Gastroesophageal sphincter (tissue), 4 donors: ENCODE data around the gene RASSF5. TPM values are rescaled to one million over a fixed set of nuclear protein-coding genes. Genes with fewer than 3 reads are reported as not detected.

ENCODE experiments used
- ATAC-seq: fragments of 150-250 bp; one replicate; pipeline ENCODE4 v1.9.1; 2016; ENCODE audit warnings: mild to moderate bottlenecking, moderate library complexity
- H3K27ac ChIP-seq, 4 donors: fragments of 200-600 bp; sonication (generic) in 3 of 4; 1 replicate in 3 of 4; 2 replicates in 1 of 4; pipeline ENCODE4 v1.5.1; 2016 to 2019
- H3K27me3 ChIP-seq: fragments of 200-600 bp; sonication (generic); one replicate; pipeline ENCODE4 v1.5.1; 2019
- H3K36me3 ChIP-seq, 2 donors: fragments of 200-600 bp; sonication (generic); one replicate each; pipeline ENCODE4 v1.5.1; 2019; ENCODE audit warnings: control low read depth in 1 of 2
- H3K4me1 ChIP-seq, 3 donors: fragments of 200-600 bp; sonication (generic); 1 replicate in 2 of 3; 2 replicates in 1 of 3; pipeline ENCODE4 v1.5.1; 2016 to 2019; ENCODE audit warnings: control low read depth in 2 of 3
- H3K4me3 ChIP-seq, 2 donors: fragments of 200-600 bp; sonication (generic); one replicate each; pipeline ENCODE4 v1.5.1; 2019; ENCODE audit warnings: mild to moderate bottlenecking in 1 of 2, moderate library complexity in 1 of 2
- H3K9me3 ChIP-seq, 3 donors: fragments of 200-600 bp; sonication (generic); one replicate each; pipeline ENCODE4 v1.5.1; 2017 to 2019; ENCODE audit warnings: control low read depth in 2 of 3
- EP300 ChIP-seq: sonication (generic); formaldehyde crosslinking; IDR thresholded peaks from one replicate; pipeline ENCODE4 v1.6.1; 2017; ENCODE audit warnings: antibody characterized with exemption, mild to moderate bottlenecking
- POLR2A ChIP-seq, 2 donors: fragments of 450-650 bp; IDR thresholded peaks; one replicate each; pipeline ENCODE4 v1.6.1; 2017; ENCODE audit warnings: antibody characterized with exemption in 2 of 2, mild to moderate bottlenecking in 2 of 2, moderate library complexity in 1 of 2
- POLR2AphosphoS5 ChIP-seq: sonication (generic); formaldehyde crosslinking; IDR thresholded peaks from one replicate; pipeline ENCODE4 v1.6.1; 2017; ENCODE audit warnings: antibody characterized with exemption
- WGBS, 2 donors: methylation state at CpG; one replicate each; pipeline ENCODE4 v1.1.5; 2018; ENCODE audit warnings: low coverage in 1 of 2; 5-methylcytosine and 5-hydroxymethylcytosine counted together
- total RNA-seq, 4 donors: library from RNA; depleted of rRNA; stranded (reverse); fragments of >200 nt; gene quantifications; one replicate each; pipeline ENCODE4 v1.1.0, GENCODE V29; 2016
- TF ChIP-seq, protein P1 (sequence below), 4 experiments: fragments of 200-600 bp in 2 of 4; fragments of 450-650 bp in 2 of 4; sonication (generic) in 1 of 4; IDR thresholded peaks; one replicate each; pipeline ENCODE4 v1.5.1; 2017 to 2019; ENCODE audit warnings: antibody characterized with exemption in 4 of 4, mild to moderate bottlenecking in 2 of 4, moderate library complexity in 2 of 4

RASSF5 gene
- total RNA-seq, 4 donors from 2014 or later, result 6.2 to 23.3 (median 8.5) TPM

DNA sequence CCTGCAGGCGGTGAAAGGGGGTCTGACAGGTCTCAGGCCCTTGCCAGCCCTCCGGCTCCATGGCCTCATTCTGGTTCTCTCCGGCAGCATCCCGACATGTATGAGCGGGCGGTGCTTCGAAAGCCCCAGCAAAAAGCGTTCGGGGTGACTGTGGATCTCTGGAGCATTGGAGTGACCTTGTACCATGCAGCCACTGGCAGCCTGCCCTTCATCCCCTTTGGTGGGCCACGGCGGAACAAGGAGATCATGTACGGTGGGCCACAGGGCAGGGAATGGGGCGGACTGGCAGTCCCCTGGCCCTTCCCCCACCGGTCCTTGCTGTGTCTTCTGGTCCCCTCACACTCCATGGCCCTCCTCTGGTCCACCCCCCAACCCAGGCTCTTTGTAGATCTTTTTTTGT is 30.7 kb upstream of the RASSF5 start:
- TF ChIP-seq POLR2A (IDR thresholded peaks at IDR 0.05), result no peak
- TF ChIP-seq, protein P1, sequence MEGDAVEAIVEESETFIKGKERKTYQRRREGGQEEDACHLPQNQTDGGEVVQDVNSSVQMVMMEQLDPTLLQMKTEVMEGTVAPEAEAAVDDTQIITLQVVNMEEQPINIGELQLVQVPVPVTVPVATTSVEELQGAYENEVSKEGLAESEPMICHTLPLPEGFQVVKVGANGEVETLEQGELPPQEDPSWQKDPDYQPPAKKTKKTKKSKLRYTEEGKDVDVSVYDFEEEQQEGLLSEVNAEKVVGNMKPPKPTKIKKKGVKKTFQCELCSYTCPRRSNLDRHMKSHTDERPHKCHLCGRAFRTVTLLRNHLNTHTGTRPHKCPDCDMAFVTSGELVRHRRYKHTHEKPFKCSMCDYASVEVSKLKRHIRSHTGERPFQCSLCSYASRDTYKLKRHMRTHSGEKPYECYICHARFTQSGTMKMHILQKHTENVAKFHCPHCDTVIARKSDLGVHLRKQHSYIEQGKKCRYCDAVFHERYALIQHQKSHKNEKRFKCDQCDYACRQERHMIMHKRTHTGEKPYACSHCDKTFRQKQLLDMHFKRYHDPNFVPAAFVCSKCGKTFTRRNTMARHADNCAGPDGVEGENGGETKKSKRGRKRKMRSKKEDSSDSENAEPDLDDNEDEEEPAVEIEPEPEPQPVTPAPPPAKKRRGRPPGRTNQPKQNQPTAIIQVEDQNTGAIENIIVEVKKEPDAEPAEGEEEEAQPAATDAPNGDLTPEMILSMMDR (IDR thresholded peaks at IDR 0.05), result no peak
- TF ChIP-seq POLR2AphosphoS5, result no peak
- no peak for TF ChIP-seq EP300
- no peaks in the 10 kb centered on the region for H3K27me3 ChIP-seq
- peaks cover 0 to 41% of the 10 kb centered on the region in 2 donors for H3K36me3 ChIP-seq
- H3K4me1 ChIP-seq, result peaks cover 0 to 15% (median 0%) of the 10 kb centered on the region in 3 donors
- no peaks in the 10 kb centered on the region for H3K9me3 ChIP-seq
- 92% methylated on average over 2 of the region's 14 CpGs; no CpG with 5 or more reads in 1 of the 2 donors for WGBS, 2 donors
- ATAC-seq, result no peak
- no peak overlapping the region for H3K4me3 ChIP-seq
- no peak overlapping the region for H3K27ac ChIP-seq

DNA sequence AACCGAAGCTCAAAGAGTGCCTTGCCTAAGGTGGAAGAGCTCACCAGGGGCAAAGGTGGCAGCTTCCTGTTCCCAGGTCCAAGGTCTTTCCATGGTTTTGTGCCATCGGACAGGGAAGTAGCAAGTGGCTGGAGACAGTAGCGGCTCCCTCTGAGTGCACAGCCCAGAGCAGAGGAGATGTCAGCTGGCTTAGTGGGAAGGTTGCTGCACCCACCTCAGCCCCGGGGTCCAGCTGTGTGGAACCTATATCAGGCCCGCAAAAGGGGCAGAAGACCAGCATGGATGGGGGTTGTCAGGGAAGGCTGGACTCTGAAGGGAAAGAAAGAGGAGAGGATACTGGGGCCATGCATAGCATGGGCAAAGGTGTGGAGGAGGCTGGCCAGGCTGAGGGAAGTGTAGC is 30.2 kb upstream of the RASSF5 start:
- H3K27me3 ChIP-seq, result no peaks in the 10 kb centered on the region
- H3K4me1 ChIP-seq, result peaks cover 0 to 10% (median 0%) of the 10 kb centered on the region in 3 donors
- peaks cover 0 to 41% of the 10 kb centered on the region in 2 donors for H3K36me3 ChIP-seq
- no peak for TF ChIP-seq POLR2A (IDR thresholded peaks at IDR 0.05)
- no peak for TF ChIP-seq POLR2AphosphoS5
- no peak for TF ChIP-seq EP300
- TF ChIP-seq, protein P1 (IDR thresholded peaks at IDR 0.05), result no peak
- no peak overlapping the region for H3K4me3 ChIP-seq
- ATAC-seq, result no peak
- no peak overlapping the region for H3K27ac ChIP-seq
- 100% methylated on average over 1 of the region's 5 CpGs; no CpG with 5 or more reads in 1 of the 2 donors for WGBS, 2 donors
- H3K9me3 ChIP-seq, result no peaks in the 10 kb centered on the region

DNA sequence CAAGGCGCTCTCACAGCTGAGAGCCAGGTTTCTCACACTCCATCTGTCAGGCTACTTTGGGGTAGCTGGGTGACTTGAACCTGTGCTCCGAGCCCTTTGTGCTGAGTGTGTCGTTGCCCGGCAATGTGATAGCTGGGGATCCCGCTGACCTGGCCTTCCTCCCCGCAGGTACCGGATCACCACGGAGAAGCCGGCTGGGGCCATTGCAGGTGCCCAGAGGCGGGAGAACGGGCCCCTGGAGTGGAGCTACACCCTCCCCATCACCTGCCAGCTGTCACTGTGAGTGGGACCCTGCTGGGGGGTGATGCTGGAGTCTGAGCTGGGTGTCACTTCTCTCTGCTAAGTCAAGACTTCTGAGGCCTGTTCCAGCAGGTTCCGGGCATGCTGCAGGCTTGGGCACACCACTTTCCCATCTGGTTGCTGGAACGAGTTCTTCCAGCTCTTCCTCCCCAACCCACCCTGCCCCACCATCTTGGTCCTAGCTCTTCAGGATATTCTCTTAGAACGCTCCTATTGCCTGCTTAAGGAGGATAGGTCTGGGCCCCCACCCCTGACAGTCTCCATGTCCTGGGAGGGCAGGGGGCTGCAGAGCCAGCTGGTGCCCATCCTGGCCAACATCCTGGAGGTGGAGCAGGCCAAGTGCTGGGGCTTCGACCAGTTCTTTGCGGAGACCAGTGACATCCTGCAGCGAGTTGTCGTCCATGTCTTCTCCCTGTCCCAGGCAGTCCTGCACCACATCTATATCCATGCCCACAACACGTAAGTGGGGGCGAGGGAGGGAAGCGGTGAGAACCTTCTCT is 29.6 kb upstream of the RASSF5 start:
- ATAC-seq, result no peak
- H3K27me3 ChIP-seq, result no peaks in the 10 kb centered on the region
- H3K36me3 ChIP-seq, result peaks cover 0 to 41% of the 10 kb centered on the region in 2 donors
- no peaks in the 10 kb centered on the region for H3K9me3 ChIP-seq
- no peak for TF ChIP-seq POLR2AphosphoS5
- TF ChIP-seq, protein P1 (IDR thresholded peaks at IDR 0.05), result no peak
- no peak for TF ChIP-seq POLR2A (IDR thresholded peaks at IDR 0.05)
- peaks cover 0 to 3% (median 0%) of the 10 kb centered on the region in 3 donors for H3K4me1 ChIP-seq
- H3K4me3 ChIP-seq, result no peak overlapping the region
- 100% methylated on average over 1 to 3 of the region's 21 CpGs for WGBS, 2 donors
- H3K27ac ChIP-seq, result no peak overlapping the region

DNA sequence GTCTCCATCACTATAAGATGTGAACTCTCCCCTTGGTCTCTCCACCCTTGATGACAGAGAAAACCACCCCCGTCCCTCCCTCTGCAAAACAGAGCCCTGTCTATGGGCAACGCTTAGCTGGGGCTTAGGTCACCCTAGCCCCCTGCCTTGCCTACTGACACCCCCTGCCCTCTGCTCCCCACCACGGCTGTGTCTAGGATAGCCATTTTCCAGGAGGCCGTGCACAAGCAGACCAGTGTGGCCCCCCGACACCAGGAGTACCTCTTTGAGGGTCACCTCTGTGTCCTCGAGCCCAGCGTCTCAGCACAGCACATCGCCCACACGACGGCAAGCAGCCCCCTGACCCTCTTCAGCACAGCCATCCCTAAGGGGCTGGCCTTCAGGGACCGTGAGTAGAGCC is 28.6 kb upstream of the RASSF5 start:
- TF ChIP-seq POLR2AphosphoS5 (no peak), EP300 (no peak), POLR2A (IDR thresholded peaks at IDR 0.05) (no peak)
- TF ChIP-seq, protein P1 (IDR thresholded peaks at IDR 0.05), result no peak
- ATAC-seq, result no peak
- H3K4me3 ChIP-seq, result no peak overlapping the region
- peaks cover 0 to 41% of the 10 kb centered on the region in 2 donors for H3K36me3 ChIP-seq
- H3K9me3 ChIP-seq, result no peaks in the 10 kb centered on the region
- no peaks in the 10 kb centered on the region for H3K27me3 ChIP-seq
- WGBS, 2 donors, result 67% methylated on average over 6 of the region's 11 CpGs; no CpG with 5 or more reads in 1 of the 2 donors
- no peak overlapping the region for H3K27ac ChIP-seq
- no peaks in the 10 kb centered on the region for H3K4me1 ChIP-seq
